ENCODE data around the gene NKX6-2.

NKX6-2 gene

GRCh38 chr10:132813001-132813401, 27.1 kb upstream of the NKX6-2 start:
- FAIRE-seq: no peak

DNA sequence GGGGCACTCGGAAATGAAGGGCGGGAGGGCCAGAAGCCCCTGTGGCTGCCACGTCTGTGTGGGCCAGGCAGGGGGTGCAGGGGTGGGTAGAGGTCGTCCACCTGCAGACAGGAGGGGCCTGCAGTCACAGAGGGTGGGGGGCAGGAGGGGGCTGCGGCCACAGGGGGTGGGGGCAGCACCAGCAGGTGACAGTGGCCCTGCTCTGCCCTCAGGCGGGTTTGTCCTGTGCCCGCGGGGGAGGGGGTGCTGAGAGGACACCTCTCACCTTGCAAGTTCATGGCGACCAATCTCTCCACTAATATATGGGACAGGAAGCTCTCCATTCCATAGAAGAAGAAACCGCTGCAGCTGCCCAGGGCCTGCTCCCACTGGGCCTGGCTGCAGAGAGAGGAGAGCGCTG, 26.6 kb upstream of the NKX6-2 start:
- DNase-seq (ENCODE audit: low spot score) (no peak), FAIRE-seq (no peak)

More at GRCh38 chr10:132813001-132813401, 27.1 kb upstream of the NKX6-2 start:
- no peak for DNase-seq (ENCODE audit: low spot score)

DNA sequence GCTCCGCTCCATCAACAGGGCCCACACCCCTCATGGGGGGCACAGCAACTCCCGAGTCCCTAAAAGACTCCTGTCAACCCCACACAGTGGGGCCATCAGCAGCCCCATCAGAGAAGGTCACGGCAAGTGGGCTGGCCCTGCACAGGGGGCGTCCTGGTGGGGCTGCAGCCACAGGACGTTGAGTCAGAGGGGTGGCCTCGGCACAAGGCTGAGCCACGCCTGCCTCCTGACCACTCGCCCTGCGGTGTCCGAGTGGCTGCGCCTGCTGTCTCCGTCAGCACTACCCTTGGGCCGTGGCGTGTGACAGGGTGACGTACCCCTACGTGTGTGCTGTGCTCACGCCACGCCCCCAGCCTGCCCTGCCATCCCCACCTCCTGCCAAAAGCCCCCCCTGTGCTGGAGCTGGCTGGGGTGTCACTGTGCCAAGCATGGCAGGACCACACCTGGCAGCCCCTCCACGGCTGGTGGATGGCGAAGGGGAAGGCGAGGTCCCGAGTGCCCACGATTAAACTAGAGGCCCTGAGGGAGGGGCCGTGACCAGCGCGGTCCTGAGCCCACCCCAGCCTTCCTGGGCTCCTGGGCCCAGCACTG, 26.0 kb upstream of the NKX6-2 start:
- FAIRE-seq (no peak), DNase-seq (ENCODE audit: low spot score) (no peak)

DNA sequence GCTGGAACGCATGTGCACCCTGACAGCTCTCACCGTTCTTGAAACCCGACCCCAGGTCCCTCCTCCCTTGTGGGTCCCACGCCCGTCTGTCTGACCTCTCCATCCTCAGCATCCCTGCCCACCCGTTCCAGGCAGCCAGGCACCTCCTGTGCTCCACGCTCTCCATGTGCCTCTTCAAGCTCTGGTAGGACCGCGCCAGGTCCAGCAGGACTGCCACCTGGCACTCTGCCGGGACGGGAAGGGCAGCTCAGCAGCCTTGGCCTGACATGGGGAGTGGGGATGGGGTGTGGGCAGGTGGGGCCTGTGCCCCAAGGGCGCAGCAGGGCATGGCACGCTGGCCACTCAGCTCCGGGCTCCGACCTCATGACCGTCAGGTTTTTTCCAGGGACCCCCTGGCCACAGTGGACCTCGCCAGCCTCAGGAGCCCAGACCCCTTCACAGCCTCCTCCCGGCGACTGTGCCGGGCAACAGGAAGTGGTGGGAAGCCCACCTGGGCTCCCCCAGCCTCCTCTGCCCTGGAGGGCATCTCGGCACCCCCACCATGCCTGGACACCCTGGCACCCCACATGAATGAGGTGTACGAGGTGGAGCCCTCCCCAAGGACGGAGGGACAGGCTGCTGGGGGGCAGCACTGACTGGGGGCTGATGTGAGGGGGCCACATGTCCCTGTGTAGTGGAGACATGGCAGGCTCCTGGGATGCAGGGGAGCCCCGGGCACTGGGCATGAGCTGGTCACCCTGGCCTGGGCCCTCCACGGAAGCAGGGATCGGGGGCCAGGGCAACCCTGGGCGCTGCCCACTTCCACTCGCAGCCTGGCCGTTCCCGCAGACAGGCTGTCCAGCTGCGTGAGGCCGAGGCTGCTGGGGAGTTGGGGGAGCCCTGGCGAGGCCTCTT, 25.1 kb upstream of the NKX6-2 start:
- DNase-seq (ENCODE audit: low spot score) (no peak), FAIRE-seq (no peak)

GRCh38 chr10:132810141-132810806, 24.3 kb upstream of the NKX6-2 start:
- FAIRE-seq (no peak), DNase-seq (ENCODE audit: low spot score) (no peak)

DNA sequence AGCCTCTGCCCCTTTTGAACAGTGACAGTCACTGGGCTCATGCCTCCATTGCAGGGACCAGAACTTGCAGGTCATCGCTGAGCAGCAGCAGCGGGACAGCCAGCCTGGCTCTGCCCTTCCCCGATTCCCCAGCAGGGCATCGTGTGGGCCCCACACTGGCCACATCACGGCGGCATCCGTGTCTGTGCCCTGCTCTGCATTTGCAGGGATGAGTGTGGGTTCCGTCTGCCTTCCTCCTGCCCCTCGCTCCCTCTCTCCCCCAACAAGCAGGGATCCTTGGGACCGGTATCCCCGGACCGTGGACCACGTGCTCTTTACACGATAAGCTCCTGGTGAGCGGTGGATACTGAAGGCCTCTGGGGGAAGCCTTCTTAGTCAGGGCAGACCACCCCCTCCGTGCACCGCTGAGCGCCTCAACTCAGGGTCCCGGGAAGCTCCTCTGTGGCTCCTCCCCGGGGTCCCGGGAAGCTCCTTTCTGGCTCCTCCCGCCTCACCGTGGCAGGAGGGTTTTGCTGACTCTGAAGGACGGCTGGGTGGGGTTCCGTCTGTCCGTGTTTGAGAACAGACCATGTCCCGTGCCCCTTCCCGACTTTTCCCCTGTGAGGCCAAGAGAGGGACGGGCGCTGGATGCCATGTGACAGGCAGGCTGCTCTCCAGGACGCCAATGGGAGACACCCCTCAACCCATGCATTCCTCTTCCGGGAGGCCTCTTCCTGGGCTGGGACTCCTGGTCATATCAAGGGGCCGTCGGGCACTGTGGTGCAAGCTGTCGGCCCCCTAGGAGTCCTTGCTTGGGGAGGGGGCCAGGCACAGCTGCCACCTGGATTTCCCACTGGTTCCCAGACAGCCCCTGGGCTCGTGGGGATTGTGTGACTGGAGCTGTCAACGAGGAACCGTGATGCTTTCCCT, 23.5 kb upstream of the NKX6-2 start:
- no peak for FAIRE-seq
- no peak for DNase-seq (ENCODE audit: low spot score)

DNA sequence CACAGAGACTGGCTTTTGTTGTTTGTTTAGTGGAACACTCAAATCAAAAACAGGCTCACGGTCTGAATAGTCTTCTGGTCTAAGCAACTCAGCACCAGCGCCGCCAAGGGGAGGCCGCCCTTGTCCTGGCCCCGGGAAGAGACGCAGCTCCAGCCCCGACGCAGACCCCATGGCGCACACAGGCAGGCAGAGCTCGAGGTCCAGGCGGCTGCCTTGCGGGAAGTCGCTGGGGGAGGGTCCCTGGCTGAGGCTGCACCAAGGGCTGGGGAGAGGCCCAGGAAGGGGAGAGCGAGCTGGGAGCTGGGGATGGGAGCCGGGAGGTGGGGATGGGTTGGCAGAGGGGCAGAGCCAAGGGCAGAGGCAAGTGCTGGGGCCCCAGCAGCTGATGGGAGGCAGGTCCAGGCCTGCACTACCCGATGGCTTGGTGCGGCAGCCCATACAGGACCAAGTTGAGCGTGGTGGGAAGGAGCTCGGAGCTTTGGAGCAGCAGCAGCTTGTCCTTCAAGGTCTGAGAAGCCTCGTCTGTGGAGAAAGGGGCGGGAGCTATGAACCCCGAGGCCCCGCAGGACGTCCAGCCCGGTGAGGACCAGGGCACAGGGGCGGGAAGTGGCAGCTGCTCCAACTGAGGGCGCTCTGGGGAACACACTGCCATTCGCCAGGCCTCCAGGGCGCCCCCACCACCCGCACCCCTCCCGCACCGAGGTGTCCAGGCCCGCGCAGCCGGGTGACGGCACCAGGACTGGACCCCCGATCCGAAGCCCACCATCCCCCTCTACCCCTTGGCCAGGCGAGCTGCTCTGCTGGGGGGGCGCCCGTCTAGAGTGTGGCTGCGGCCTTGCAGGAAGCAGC, 22.7 kb upstream of the NKX6-2 start:
- no peak for FAIRE-seq
- DNase-seq (ENCODE audit: low spot score): no peak

GRCh38 chr10:132807621-132808049, 21.7 kb upstream of the NKX6-2 start:
- FAIRE-seq: no peak
- no peak for DNase-seq (ENCODE audit: low spot score)

- DNase-seq (ENCODE audit: low spot score): no peak
- no peak for FAIRE-seq
Observed at GRCh38 chr10:132806561-132807003, 20.6 kb upstream of the NKX6-2 start.

DNA sequence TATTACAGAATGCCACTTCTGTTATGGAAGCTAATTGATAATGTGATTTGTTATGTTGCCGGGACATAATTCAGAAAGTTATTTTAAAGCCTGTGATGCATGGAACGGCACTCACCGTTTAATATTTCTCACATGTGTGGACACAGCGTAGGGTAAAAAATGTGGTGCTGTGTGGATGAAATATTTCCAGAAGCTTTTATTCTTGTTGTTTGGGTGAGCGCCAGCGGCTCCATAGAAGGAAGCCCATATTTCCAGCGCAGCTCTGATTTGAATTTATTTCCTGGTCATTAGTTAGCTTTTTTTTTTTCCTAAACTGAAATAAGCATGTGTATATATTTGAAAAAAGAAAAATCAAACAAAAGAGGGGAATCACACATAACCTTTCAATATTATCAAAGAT, 20.2 kb upstream of the NKX6-2 start:
- DNase-seq (ENCODE audit: low spot score) (no peak), FAIRE-seq (no peak)

GRCh38 chr10:132805599-132805998, 19.7 kb upstream of the NKX6-2 start:
- DNase-seq (ENCODE audit: low spot score) (no peak), FAIRE-seq (no peak)

DNA sequence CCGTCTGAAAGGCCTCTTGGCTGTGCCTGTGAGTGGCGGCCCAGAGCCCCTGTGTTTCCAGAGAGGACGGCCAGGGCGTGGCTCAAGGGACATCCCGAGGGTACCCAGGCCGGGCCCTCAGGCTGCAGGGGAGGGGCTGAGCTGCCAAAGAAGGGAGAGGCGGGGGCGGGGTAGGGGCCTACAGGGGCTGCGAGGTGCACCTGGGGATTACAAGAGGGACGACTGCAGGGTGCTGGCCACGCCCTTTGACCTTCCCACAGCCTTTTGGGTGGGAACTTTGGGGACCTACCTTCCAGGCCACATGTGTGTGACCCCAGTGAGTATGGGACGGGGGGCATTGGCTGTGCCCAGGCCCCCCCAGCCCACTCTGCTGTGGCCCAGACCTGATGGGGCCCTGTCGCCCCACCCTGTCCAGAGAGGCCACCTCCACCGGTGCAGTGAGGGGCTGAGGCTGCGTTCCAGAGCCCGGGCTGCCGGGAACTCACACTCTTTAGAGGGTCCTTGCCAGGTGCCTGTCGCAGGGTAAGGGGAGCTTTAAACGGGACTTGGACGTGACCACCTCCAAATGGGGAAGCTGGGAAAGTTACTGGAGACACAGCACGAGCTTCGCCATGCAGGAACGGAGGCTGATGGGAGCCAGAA, 19.0 kb upstream of the NKX6-2 start:
- DNase-seq (ENCODE audit: low spot score): no peak
- no peak for FAIRE-seq

- no peak for FAIRE-seq
- DNase-seq (ENCODE audit: low spot score): no peak
Observed at GRCh38 chr10:132804287-132804686, 18.3 kb upstream of the NKX6-2 start.

DNA sequence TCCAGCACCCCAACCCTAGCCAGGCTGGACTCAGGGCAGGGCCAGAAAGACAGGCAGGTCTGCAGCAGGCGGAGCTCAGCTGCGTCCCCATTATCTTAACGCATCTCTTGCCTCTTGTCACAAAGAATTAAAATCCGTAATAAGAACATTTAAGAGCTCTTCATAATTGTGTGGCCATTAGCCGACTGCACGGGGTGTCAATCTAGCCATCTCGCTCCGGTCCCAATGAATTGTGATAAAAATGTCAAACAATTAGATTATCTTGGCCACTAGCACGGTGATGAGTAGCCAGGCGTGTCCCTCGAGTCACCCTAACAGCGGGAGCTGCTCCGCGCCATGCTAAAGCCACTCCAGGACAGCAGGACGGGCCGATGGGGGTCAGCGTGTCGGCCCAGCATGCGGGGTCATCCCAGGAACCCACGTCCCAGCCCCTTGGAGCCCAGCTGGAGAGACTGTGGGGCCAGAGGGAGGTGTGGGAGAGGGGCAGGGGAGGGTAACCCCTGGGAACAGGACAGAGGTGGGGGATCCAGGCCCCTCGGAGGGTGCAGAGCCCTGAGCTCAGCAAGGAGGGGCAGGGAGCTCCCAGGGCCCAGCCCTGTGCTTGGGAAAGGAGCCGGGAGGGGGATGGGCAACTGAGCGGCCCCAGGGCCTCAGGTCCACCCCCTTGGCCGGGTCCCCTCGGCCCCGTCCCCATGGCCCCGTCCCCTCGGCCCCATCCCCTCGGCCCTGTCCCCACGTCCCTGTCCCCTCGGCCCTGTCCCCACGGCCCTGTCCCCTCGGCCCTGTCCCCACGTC, 17.7 kb upstream of the NKX6-2 start:
- FAIRE-seq (no peak), DNase-seq (ENCODE audit: low spot score) (no peak)

DNA sequence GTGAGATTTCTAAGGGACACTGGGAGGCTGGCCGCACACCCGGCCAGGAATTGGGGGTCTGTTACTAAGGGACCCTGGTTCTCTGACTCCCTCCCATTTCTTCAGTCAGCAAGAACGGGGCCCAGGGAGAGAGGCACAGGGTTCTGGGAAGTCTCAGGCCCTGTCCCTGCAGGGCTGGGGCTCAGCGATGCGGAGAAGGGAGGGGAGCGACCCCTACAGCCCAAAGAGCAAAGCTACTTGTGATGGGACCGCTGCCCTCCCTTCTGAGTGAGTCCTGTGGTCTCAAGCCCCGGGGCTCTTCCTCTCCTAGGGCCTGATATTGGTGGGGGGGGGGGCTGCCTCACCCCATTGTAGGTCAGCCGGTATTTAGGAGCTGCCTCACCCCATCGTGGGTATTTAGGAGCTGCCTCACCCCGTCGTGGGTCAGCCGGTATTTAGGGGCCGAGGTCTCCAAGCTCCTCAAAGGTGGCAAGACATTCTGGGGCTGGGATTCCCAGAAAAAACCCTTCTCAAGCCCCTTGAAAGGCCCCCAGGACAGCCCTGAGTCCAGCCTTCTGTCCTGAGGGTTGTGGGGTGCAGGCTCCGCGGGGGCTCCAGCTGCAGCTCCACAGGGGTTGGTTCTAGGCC, 16.9 kb upstream of the NKX6-2 start:
- DNase-seq (ENCODE audit: low spot score): no peak

GRCh38 chr10:132802048-132802447, 16.1 kb upstream of the NKX6-2 start:
- DNase-seq (ENCODE audit: low spot score) (no peak), FAIRE-seq (no peak)

More for the DNA sequence above, 16.9 kb upstream of the NKX6-2 start:
- no peak for FAIRE-seq

GRCh38 chr10:132799865-132800264, 13.9 kb upstream of the NKX6-2 start:
- no peak for DNase-seq (ENCODE audit: low spot score)
- no peak for FAIRE-seq

- FAIRE-seq (no peak), DNase-seq (ENCODE audit: low spot score) (no peak)
Observed at GRCh38 chr10:132798876-132799275, 12.9 kb upstream of the NKX6-2 start.
